ENCODE results near the gene CEP128. TPM values are rescaled to one million over a fixed set of nuclear protein-coding genes. Genes with fewer than 3 reads are reported as not detected.

CEP128 gene
- total RNA-seq, 1 experiment from 2014 or later = 16.4 TPM

DNA sequence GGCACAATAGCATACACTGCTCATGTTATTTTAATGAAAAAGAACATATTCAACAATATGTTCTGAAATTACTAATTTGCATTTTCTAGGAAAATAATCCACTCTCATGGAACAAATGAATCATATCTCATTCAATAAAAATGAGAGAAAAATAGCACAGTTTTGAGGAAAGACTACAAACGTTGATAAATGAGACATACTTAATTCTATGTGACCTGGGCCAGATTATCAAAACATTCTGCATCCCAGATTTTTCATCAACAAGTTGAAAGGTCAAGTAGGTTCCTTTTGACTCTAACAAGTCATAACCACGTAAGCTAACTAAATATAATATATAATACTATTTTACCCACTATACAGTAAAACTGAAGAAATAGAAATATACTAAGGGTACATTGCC is 296.7 kb downstream of the CEP128 start (continued):
- no peak for TF ChIP-seq ZFX (IDR thresholded peaks at IDR 0.05)
- TF ChIP-seq TCF7L2 (IDR thresholded peaks at IDR 0.05; ENCODE audit: borderline replicate concordance, extremely low read depth, insufficient read depth, insufficient read length) = no peak

DNA sequence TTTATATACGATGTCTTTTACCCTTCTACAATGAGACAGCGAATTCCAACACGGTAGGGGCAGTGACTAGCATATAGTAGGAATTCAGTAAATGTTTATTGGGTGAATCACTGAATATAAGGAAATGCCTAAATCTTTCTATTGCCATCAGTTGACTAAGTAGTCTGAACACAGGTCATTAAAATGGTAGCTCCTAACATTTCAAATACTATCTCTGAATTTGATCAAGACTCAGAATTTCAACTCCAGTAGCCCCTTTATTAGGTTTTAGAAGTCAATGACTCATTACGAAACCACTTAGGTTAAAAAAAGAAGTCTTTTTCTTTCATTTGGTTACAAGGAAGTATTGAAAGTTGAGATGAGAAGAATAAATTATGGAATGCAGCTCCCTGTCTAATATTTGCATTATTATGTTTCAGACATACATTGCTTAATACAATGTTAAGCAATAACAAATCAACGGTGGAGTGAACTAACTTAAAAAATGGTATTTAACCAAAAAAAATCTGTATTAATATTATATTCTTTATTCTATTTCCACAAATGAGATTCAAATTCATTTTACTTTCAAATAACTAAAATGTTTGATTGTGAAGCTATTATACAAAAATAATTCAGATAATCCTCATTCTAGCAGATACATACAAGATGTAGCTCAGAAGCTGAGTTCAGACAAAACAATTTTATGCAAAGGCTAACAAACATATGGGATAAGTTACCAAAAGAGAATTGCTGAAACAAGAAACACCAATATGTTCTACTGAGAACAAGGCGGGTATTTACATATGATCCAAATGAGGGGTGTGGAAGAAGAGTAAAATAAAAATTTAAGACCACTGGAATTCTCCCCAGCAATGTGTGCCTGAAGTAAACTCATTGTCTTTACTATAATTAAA is 302.7 kb downstream of the CEP128 start:
- Histone ChIP-seq H3K27ac (ENCODE audit: low read depth, low read length) (no peak overlapping the region), H3K9ac (ENCODE audit: low read length) (no peak overlapping the region), H3K36me3 (ENCODE audit: control insufficient read depth in 1 of 2, insufficient read depth in 2 of 2, low read length in 2 of 2) (no peaks in the 10 kb centered on the region), H3K4me1 (ENCODE audit: control insufficient read depth in 1 of 2, insufficient read depth in 2 of 2, low read length in 2 of 2) (peaks cover 2 to 21% of the 10 kb centered on the region in 2 experiments; a peak in 2 of 4 replicates), H3K79me2 (ENCODE audit: insufficient read depth, low read length) (no peaks in the 10 kb centered on the region), H3K27me3 (ENCODE audit: insufficient read depth, low read length) (no peaks in the 10 kb centered on the region), H3K4me2 (ENCODE audit: low read length) (peak overlapping the region; percentile 48), H3K9me2 (ENCODE audit: insufficient read depth) (no peaks in the 10 kb centered on the region), H3K9me3 (ENCODE audit: control insufficient read depth in 1 of 2, insufficient read depth in 1 of 2, low read depth in 1 of 2, low read length in 2 of 2) (no peaks in the 10 kb centered on the region), H3K4me3 (replicated peaks in 1 of 2; ENCODE audit: low read depth in 1 of 2, low read length in 2 of 2) (no peak overlapping the region), H4K20me1 (ENCODE audit: insufficient read depth) (no peaks in the 10 kb centered on the region), H2AFZ (ENCODE audit: low read depth, low read length, poor library complexity, severe bottlenecking) (no peak overlapping the region)
- ATAC-seq (peak; percentile 76), DNase-seq (ENCODE audit: low read depth, low spot score) (peak; percentile 12)
- RAD21 ChIA-PET (ENCODE audit: low non-redundant PET in 1 of 2, low total read pairs in 2 of 2, uncharacterized antibody in 2 of 2, unreplicated experiment in 2 of 2) = no interaction called here
- CTCF ChIA-PET = no interaction called here
- BruUV-seq (replicated peaks) = no TSS peak
- POLR2A ChIA-PET = no interaction called here
- intact Hi-C loops (cut with micrococcal nuclease) = no loop called here
- peak; percentile 19; the same call in 1 of the 2 replicates for TF ChIP-seq JUND (IDR thresholded peaks at IDR 0.05)
- TF ChIP-seq, protein P1, sequence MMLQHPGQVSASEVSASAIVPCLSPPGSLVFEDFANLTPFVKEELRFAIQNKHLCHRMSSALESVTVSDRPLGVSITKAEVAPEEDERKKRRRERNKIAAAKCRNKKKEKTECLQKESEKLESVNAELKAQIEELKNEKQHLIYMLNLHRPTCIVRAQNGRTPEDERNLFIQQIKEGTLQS (IDR thresholded peaks at IDR 0.05) = no peak
- no peak for TF ChIP-seq ELF1 (IDR thresholded peaks at IDR 0.05; ENCODE audit: borderline replicate concordance, low read depth)
- TF ChIP-seq SRF (IDR thresholded peaks at IDR 0.05; ENCODE audit: low read depth) = no peak
- TF ChIP-seq SIN3A (IDR thresholded peaks at IDR 0.05; ENCODE audit: low read depth) = no peak
- TF ChIP-seq EGR1 (IDR thresholded peaks at IDR 0.05; ENCODE audit: low read depth) = no peak
- TF ChIP-seq POLR2AphosphoS5 (IDR thresholded peaks at IDR 0.05; ENCODE audit: low read depth, low read length) = no peak
- peak; percentile 19; the same call in 1 of the 2 replicates for TF ChIP-seq FOSL1 (IDR thresholded peaks at IDR 0.05; ENCODE audit: low read depth)
- TF ChIP-seq EZH2phosphoT487 (IDR thresholded peaks at IDR 0.05; ENCODE audit: borderline replicate concordance) = no peak

Data from HCT116 (cell line).